NCI-H1092 treated with DMSO at 0.1 percent for 48 hours (cell line): ENCODE results near the gene ZNF837.

Experiments used
- DNase-seq: peaks from one replicate; lab custom pipeline; 2025; lab: John Stamatoyannopoulos, UW

ZNF837 gene

DNA sequence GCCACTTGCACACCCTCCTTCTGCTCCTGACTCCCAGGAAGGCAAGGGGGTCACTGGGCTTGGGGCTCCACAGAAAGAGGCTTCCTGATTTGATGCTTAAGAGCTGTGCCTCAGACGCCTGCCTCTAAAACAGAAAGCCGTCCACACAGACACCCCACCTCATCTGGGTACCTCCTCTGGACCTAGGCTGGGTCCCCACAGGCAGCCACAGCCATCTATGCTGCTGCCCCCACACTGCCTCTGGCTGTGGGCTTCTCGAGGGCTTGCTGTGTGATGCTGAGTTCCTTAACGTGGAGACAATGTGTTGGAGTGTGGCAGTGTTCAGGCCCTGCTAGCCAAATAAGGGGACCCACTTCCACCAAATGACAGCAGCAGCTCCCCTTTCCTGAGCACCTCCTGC is 62.5 kb downstream of the ZNF837 start:
- DNase-seq, result no peak
